ENCODE data around the gene M1AP.

Gene M1AP

DNA sequence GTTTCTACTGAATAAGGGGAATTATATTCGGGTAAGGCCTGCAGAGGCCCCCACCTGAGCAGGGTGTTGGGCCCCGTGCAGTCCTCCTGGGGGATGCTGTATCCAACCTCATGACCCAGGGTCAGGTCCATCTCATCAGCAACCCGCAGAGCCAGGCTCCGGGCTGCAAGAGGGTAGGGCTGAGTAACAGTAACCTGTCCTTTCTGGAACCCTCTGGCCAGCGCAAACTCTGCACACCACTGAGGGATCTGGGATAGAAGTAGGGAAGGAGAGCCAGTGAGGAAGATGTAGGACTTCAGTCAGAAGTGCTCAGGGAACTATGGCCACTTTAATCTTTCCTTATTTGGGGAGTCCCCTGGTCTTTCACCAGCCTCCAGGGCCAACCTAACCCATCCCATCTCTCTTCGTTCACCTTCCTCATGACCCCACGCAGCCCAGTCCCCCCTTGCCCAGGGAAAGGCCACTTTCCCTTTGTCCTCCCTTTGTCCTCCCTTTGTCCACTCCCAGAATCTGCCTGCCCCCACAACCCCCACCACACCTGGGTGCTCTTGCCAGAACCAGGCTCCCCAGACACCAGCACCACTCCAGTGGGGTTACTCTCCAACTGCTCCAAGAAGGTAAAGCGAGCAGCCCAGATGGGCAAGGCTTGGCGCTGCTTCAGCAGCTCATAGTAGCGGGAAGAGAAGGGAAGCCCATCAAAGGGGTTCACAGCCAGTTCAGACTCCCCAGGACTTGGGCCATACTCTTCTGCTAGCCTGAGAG lies 123.0 kb downstream of the M1AP start:
- DNase-seq (ENCODE audit: low read depth), result no peak

DNA sequence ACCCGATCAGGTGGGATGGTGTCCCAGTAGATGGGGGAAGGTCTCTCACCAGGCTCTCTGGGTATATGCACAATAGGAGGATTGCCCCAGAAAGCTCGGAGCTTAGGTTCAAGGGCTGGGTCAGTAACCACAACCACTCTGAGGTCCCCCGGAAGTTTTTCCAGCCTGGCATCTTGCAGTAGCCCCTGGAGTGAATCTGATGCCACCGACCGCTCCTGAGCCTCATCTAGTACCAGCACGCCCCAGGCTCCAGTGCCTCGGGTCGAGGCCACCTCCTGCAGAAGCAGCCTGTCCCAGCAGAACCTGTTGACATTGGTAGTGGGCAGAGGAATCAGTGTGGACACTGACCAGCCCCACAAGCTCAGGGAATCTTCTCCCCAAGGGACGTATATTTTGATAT lies 124.1 kb downstream of the M1AP start:
- DNase-seq (ENCODE audit: low read depth), result no peak

DNA sequence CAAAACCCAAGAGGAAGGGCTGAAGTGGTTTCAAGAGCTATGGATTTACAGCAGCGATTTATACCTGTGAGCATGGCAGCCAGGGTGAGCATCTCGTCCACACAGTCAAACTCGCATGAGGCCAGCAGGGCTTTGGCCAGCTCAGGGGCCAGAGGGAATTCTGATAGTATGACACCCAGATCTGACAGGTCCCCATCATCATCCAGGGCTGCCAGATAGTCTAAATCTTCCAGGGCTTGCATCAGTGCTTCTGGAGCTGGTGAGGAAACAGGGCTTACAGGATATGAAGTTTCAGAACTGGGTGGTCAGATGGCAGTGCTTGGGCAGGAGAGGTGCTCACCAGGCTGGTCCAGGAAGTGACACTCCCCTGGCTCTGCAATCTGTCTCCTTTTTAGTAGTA lies 125.6 kb downstream of the M1AP start:
- no peak for DNase-seq (ENCODE audit: low read depth)

DNA sequence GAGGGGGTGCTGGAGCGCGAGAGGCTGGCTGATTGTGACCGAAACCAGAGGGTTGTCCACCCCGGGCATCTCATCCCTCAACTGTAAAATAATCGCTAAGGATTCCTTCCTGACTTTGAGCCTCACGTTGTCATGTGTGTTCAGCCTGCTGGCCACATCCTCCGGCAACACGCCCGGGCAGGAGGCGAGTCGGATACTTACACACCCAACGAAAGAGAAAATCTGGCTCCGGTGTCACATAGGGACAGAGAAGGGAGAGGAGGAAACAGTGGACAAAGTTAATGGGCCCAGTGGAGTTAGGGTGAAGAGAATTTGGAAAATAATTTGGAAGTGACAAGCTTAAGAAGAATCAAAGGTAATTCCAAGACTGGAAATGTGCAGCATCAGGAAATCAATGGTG lies 131.5 kb downstream of the M1AP start:
- no peak for DNase-seq (ENCODE audit: low read depth)

DNA sequence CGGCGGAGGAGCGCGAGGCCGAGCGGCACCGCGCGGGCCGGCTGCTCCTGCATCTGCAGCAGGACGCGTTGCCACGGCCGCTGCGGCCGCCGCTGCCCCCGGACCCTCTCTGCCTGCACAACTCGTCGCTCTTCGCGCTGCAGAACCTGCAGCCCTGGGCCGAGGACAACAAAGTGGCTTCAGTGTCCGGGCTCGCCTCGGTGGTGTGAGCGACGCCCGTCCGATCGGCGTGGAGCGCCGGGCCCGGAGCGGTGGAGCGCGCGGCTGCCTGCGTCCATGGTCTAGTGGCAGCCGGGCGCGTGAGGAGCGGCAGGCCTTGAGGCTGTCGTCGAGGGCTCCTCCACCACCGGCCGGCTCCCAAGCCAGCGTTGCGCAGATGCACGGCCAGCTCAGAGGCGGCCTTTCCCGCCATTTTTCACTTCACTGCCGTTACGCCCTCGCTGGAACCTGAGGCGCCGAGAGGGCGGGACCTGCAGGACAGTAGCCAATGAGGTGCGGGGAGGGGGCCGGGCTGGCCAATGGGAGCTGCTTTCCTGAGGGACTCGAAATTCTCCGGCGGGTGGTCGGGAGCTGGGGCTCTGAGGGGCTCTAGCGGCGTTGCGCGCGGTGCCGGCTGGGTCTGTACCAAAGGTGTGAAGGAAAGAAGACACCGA lies 132.0 kb downstream of the M1AP start:
- peak; percentile 72 for DNase-seq (ENCODE audit: low read depth)

DNA sequence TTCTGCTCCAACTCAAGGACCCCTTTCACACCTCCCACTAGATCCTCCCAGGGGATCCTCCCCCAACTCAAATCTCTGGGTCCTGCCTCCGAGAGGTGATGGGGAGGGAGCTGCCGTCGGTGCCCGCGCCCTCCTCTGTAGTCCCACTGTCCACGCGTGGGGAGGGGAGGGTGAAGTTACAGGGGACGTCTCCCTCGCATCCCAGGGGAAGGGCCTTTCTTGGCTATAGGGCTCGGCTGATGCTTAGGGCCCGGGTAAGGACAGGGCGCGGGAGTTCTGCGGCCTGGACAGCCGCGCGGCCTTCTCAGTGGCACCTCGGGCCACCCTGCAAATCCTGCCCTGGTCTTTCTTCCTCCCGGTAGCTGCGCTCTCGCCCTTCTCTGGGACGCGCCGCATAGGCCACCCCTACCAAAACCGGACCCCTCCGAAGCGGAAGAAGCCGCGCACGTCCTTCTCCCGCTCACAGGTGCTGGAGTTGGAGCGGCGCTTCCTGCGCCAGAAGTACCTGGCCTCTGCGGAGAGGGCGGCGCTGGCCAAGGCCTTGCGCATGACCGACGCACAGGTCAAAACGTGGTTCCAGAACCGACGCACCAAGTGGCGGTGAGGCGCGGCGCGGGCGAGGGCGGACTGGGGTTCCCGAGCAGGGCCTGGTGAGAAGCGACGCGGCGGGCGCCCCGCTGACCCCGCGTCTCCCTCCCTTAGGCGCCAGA lies 132.7 kb downstream of the M1AP start:
- no peak for DNase-seq (ENCODE audit: low read depth)

DNA sequence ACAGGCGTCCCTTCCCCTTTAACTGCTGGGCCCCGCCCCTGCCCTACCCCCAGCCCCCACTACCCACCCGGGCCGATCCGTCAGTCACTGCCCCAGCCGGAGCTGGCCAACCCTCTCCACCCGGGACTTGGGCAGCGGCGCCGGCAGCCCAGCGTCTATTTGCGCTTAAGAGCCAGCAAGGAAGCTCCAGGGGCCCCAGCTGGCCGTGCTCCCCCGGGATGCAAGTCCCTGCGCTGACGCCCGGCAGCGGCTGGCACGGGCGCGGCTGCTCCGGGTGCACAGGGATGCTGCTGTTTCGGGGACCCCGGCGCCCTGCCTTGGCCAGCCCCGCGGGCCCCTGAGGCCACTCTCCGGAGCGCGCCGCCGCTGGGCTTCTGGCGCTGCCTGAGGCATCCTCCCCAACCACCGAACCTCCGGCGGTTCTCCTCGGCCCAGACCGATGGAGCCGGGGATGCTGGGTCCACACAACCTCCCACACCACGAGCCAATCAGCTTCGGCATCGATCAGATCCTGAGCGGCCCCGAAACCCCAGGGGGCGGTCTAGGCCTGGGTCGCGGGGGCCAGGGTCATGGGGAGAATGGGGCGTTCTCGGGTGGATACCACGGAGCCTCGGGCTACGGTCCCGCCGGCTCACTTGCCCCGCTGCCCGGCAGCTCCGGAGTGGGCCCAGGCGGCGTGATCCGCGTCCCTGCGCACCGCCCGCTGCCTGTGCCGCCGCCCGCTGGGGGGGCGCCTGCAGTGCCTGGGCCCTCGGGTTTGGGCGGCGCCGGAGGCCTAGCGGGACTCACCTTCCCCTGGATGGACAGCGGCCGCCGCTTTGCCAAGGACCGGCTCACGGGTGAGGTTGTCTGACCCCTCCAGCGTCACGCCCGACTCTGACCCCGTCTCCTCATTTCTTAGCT lies 133.5 kb downstream of the M1AP start, which contains the start of gene TLX2:
TLX2 (plus strand) TSS at position 83 of the 903 bp plus-strand sequence; CDS start at position 440, 357 bp downstream.
- no peak for DNase-seq (ENCODE audit: low read depth)

DNA sequence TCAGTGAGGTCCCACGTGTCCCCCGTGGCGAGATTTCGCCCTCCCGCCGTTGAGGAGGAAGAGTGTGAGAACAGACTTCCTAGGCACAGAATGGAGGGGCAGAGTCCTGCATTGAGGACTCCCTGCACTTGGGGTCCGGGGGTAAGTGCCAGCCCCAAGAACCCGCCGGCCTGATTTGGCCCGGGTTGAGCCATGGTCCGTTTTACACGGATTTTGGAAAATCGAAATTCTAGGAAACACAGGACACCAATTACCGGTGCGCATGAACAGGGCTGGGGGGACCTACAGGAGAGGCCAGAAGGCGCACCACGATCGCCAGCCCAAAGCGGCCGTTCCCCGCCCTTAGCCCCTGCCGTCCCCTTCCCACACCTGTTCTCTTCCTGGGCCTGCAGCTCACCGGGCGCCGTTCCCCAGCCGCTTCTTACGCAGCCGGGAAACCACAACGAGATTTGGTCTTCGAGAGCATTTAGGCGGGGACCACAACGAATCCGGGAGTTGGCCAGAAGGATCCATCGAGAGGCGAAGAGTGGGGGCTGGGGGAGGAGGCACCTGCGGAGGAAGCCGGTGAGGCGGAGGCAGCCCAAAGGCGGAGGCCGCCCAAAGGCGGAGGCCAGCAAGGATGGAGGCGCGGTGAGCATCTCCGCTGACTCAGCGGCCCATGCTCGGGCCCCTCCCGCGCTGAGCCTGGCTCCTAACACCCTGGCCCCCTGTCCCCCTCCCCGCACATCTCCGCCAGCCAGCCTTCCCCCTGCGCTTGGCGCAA lies 134.3 kb downstream of the M1AP start:
- DNase-seq (ENCODE audit: low read depth), result no peak

DNA sequence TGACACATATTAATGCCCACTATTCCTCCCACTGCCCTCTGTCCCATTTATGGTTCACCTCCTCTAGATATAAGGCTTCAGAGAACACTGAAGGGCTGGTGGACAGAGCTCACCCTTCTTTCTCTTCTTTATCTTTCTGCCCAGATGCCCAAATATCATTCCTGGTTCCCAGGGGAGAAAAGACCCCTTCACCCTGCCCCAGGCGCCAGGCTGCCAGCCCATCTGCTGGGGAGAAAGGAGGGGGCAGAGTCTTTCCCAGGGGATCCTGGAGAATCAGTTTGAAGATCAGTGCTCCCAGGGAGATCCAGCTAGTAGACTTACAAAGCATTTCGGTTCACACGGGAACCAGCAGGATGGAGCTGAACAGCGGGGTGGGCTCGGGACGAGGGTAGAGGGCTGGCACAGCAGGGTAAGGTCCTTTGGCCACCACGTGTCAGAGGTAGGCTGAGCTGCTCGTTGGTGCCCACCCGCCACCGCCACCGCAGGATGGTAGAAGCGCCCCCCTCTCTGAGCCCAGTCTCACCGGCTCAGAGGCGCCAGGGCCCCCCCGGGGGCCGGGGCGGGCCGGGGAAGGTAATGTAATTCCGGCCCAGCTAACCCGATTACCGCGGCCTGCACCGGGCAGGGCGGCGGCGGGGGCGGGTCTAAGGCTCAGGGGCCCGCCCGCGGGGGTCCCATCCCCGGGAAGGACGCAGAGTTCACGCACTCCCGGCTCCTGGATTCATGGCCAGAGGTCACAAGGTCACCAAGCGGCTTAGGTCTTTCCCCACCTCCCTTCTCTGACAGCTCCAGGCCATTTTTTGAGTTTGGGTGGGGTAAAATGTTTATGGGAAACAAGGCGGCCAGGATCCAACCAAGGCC lies 135.2 kb downstream of the M1AP start:
- DNase-seq (ENCODE audit: low read depth), result no peak

DNA sequence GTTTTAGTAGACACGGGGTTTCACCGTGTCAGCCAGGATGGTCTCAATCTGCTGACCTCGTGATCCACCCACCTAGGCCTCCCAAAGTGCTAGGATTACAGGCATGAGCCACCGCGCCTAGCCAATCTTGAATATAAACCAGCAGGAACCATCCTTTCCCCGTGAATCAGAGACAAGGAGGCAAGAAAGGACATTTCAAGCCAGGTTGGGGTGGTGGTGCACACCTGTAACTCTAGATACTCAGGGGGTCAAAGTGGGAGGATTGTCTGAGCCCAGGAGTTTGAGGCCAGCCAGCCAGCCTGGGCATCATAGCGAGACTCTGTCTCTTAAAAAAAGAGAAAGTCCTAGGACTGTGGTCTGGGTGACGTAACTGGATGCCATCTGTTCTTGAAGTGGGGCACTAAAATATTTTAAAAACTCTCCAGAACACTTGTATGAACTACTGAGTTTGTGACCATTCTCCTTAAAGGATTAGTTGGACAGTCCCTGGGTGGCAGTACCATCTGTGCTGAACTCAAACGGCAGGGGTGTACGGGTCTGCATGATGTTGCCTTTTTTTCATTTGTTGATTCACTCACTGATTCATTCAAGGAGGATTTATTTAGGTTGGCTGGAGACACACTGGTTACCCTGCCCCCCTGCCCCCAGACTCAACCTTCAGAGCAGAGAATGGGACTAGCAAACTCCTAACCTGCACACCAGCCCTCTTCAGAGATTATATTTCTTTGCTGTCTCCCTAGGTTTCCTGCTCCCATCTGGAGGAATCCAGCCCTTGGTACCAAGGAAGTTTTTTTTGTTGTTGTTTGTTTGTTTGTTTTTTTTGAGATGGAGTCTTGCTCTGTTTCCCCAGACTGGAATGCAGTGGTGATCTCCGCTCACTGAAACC lies 136.8 kb downstream of the M1AP start:
- no peak for DNase-seq (ENCODE audit: low read depth)

DNA sequence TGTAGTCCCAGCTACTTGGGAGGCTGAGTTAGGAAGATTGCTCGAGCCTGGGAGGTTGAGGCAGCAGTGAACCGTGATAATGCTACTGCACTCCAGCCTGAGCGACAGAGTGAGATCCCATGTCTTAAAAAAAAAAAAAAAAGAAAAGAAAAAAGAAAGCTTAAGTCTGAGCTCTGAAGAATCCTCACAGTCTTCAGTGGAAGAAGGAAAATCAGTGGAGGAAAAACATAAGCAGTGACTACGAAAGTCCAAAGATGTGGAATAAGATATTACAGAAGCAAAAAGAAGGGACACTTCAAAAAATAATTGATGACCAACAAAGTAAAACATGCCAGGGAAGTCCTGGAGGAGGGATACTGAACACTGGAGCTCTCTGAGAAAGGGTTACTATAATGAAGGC lies 137.9 kb downstream of the M1AP start:
- no peak for DNase-seq (ENCODE audit: low read depth)

DNA sequence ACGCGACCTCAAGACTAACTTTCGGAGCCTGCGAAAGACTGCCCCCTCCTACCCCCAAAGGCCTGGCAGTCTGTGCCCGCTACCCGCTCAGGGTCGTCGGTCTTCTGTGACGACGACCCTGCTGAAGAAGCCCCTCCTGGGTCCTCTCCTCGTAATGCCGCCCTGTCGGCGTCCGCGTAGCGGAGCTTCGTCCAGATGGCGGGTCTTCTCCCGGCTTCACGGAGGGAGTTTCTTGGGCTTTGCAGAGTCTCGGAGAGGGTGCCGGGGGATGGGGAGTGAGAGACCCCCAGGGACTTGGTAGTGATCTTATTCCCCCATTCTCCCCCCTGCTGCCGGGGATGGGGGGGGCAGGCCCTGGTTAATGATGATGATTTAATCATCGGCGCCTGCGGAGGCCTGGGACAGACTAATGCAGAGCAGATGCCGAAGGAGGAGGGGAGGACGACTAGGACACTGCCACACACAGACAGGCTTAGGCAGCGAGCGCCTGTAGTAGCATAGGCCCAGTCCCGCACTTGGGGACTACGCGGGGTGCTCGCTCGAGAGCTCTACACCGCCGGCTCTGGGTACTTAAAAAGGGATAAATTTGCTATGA lies 140.1 kb downstream of the M1AP start:
- DNase-seq (ENCODE audit: low read depth), result no peak
